ENCODE measurements around the gene ROBO2.

The ROBO2 gene

DNA sequence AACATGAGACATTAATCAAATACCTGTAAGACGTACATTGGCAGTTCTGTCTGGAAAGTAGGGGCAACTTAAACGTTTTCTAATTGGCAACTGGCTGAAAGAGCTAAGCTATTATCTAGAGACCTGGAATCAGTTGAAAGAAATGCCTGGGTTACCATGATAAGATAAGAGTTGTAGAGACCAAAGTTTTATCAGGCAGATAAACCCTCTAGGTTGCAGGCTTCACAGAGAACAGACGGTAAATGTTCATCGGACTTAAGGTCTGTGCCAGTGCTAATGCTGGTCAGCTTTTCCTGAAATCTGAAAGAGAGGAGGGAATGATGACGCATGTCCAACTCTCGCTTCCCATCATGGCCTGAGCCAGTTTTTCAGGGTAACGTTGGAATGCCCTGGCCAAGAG is 196.2 kb downstream of the ROBO2 start:
- WGBS (ENCODE audit: insufficient coverage), result 93% methylated on average over 7 of the region's 7 CpGs
- Histone ChIP-seq H3K36me3 (ENCODE audit: control insufficient read depth in 4 of 4, insufficient read depth in 4 of 4, low read length in 3 of 4) (no peaks in the 10 kb centered on the region), H3K4me1 (ENCODE audit: control extremely low read depth in 1 of 4, control insufficient read depth in 4 of 4, insufficient read depth in 4 of 4, low read length in 3 of 4) (no peaks in the 10 kb centered on the region), H3K9me3 (ENCODE audit: control extremely low read depth in 1 of 5, control insufficient read depth in 4 of 5, insufficient read depth in 2 of 5, low read depth in 1 of 5, low read length in 4 of 5) (no peaks in the 10 kb centered on the region), H3K27me3 (replicated peaks in 2 of 5; ENCODE audit: control insufficient read depth in 4 of 5, insufficient read depth in 5 of 5, low read length in 4 of 5) (no peaks in the 10 kb centered on the region), H3K27ac (ENCODE audit: insufficient read depth in 1 of 2, low read depth in 1 of 2, low read length in 2 of 2, poor library complexity in 1 of 2, severe bottlenecking in 2 of 2) (no peak overlapping the region), H3K4me3 (ENCODE audit: control insufficient read depth in 1 of 7, extremely low read depth in 1 of 7, insufficient read depth in 4 of 7, low read depth in 2 of 7, low read length in 6 of 7) (no peak overlapping the region)
- DNase-seq, result no peak
- ChIA-PET CTCF (no interaction called here), POLR2A (interaction anchor here (0.6 kb wide), 1 partner anchor 1586 kb away, joined by 3 read pairs; no protein-coding TSS in a partner anchor)

GRCh38 chr3:77240072-77240650 is 200.3 kb downstream of the ROBO2 start:
- Histone ChIP-seq H3K27me3 (replicated peaks in 2 of 5; ENCODE audit: control insufficient read depth in 4 of 5, insufficient read depth in 5 of 5, low read length in 4 of 5) (no peaks in the 10 kb centered on the region), H3K9me3 (ENCODE audit: control extremely low read depth in 1 of 5, control insufficient read depth in 4 of 5, insufficient read depth in 2 of 5, low read depth in 1 of 5, low read length in 4 of 5) (no peaks in the 10 kb centered on the region), H3K4me1 (ENCODE audit: control extremely low read depth in 1 of 4, control insufficient read depth in 4 of 4, insufficient read depth in 4 of 4, low read length in 3 of 4) (no peaks in the 10 kb centered on the region), H3K27ac (ENCODE audit: insufficient read depth in 1 of 2, low read depth in 1 of 2, low read length in 2 of 2, poor library complexity in 1 of 2, severe bottlenecking in 2 of 2) (no peak overlapping the region), H3K36me3 (ENCODE audit: control insufficient read depth in 4 of 4, insufficient read depth in 4 of 4, low read length in 3 of 4) (no peaks in the 10 kb centered on the region), H3K4me3 (ENCODE audit: control insufficient read depth in 1 of 7, extremely low read depth in 1 of 7, insufficient read depth in 4 of 7, low read depth in 2 of 7, low read length in 6 of 7) (no peak overlapping the region)
- 92% methylated on average over 38 of the region's 40 CpGs for WGBS (ENCODE audit: insufficient coverage)
- CTCF ChIA-PET, result interaction anchor here (2.1 kb wide), 1 partner anchor 17 kb away, joined by 4 read pairs; no protein-coding TSS in a partner anchor
- no peak for DNase-seq
- POLR2A ChIA-PET, result no interaction called here

DNA sequence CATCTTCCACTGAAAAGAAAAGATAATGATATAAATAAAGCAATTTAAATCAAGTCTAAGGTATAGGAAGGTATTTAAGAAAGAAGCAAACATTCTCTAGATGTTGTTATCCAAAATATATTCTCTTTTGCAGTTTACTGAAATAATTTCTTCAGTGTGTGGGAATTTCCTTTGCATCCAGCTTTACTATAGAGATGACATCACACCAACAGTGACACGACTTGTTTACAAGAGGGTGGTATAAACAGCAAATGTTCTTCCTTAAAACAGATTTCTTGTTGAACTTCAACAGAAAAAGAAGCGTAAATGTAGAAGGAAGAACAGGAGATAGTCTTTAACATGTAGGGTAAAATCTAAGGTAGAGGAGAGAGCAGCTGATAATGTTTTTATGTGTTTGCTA is 202.5 kb downstream of the ROBO2 start:
- ChIA-PET POLR2A (no interaction called here), CTCF (no interaction called here)
- Histone ChIP-seq H3K27ac (ENCODE audit: insufficient read depth in 1 of 2, low read depth in 1 of 2, low read length in 2 of 2, poor library complexity in 1 of 2, severe bottlenecking in 2 of 2) (no peak overlapping the region), H3K36me3 (ENCODE audit: control insufficient read depth in 4 of 4, insufficient read depth in 4 of 4, low read length in 3 of 4) (no peaks in the 10 kb centered on the region), H3K9me3 (ENCODE audit: control extremely low read depth in 1 of 5, control insufficient read depth in 4 of 5, insufficient read depth in 2 of 5, low read depth in 1 of 5, low read length in 4 of 5) (no peaks in the 10 kb centered on the region), H3K4me1 (ENCODE audit: control extremely low read depth in 1 of 4, control insufficient read depth in 4 of 4, insufficient read depth in 4 of 4, low read length in 3 of 4) (no peaks in the 10 kb centered on the region), H3K27me3 (replicated peaks in 2 of 5; ENCODE audit: control insufficient read depth in 4 of 5, insufficient read depth in 5 of 5, low read length in 4 of 5) (no peaks in the 10 kb centered on the region), H3K4me3 (ENCODE audit: control insufficient read depth in 1 of 7, extremely low read depth in 1 of 7, insufficient read depth in 4 of 7, low read depth in 2 of 7, low read length in 6 of 7) (no peak overlapping the region)
- DNase-seq, result no peak
- 90% methylated on average over 2 of the region's 2 CpGs for WGBS (ENCODE audit: insufficient coverage)

DNA sequence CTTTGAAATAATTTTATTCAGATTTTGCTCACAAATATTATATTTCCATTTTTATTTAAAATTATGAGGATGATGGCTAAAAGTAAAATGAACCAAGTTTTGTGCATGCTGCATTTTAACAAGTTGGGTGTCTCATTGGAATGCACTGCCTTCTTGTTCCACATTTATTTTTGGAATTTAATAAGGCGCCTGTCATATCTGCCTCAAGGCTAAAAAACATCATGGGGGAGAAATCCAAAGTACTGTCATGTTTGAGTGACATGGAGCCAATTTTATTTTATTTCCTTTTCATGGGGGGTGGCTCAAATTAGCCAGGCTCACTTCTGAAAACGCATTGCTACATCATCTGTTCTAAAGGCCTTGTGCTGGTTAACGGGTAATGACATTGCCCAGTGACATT is 205.1 kb downstream of the ROBO2 start:
- Histone ChIP-seq H3K4me3 (ENCODE audit: control insufficient read depth in 1 of 7, extremely low read depth in 1 of 7, insufficient read depth in 4 of 7, low read depth in 2 of 7, low read length in 6 of 7) (no peak overlapping the region), H3K9me3 (ENCODE audit: control extremely low read depth in 1 of 5, control insufficient read depth in 4 of 5, insufficient read depth in 2 of 5, low read depth in 1 of 5, low read length in 4 of 5) (no peaks in the 10 kb centered on the region), H3K27me3 (replicated peaks in 2 of 5; ENCODE audit: control insufficient read depth in 4 of 5, insufficient read depth in 5 of 5, low read length in 4 of 5) (no peaks in the 10 kb centered on the region), H3K4me1 (ENCODE audit: control extremely low read depth in 1 of 4, control insufficient read depth in 4 of 4, insufficient read depth in 4 of 4, low read length in 3 of 4) (no peaks in the 10 kb centered on the region), H3K27ac (ENCODE audit: insufficient read depth in 1 of 2, low read depth in 1 of 2, low read length in 2 of 2, poor library complexity in 1 of 2, severe bottlenecking in 2 of 2) (no peak overlapping the region), H3K36me3 (ENCODE audit: control insufficient read depth in 4 of 4, insufficient read depth in 4 of 4, low read length in 3 of 4) (no peaks in the 10 kb centered on the region)
- no peak for DNase-seq
- CTCF ChIA-PET, result no interaction called here
- 94% methylated on average over 3 of the region's 3 CpGs for WGBS (ENCODE audit: insufficient coverage)
- POLR2A ChIA-PET, result no interaction called here

DNA sequence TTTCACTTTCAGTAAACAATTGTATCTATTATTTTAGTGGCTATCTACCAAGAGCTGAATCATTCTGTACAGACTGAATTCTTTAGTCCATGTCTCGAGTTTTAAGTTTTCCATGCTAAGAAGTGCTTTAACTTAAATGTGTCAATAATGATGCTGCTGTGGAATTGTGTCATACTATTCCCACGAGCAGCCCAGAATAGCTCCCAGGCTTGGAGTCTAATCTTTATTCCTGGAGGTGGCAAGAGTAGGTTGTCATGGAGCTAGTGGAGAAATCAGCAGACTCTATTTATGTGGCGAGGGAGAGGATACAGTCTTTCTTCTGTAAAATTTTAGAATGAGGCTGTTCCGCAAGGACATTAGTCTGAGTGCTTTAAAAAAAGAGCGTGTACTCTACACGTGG is 207.2 kb downstream of the ROBO2 start:
- Histone ChIP-seq H3K9me3 (ENCODE audit: control extremely low read depth in 1 of 5, control insufficient read depth in 4 of 5, insufficient read depth in 2 of 5, low read depth in 1 of 5, low read length in 4 of 5) (no peaks in the 10 kb centered on the region), H3K4me1 (ENCODE audit: control extremely low read depth in 1 of 4, control insufficient read depth in 4 of 4, insufficient read depth in 4 of 4, low read length in 3 of 4) (no peaks in the 10 kb centered on the region), H3K4me3 (ENCODE audit: control insufficient read depth in 1 of 7, extremely low read depth in 1 of 7, insufficient read depth in 4 of 7, low read depth in 2 of 7, low read length in 6 of 7) (no peak overlapping the region), H3K27ac (ENCODE audit: insufficient read depth in 1 of 2, low read depth in 1 of 2, low read length in 2 of 2, poor library complexity in 1 of 2, severe bottlenecking in 2 of 2) (no peak overlapping the region), H3K36me3 (ENCODE audit: control insufficient read depth in 4 of 4, insufficient read depth in 4 of 4, low read length in 3 of 4) (no peaks in the 10 kb centered on the region), H3K27me3 (replicated peaks in 2 of 5; ENCODE audit: control insufficient read depth in 4 of 5, insufficient read depth in 5 of 5, low read length in 4 of 5) (peaks cover 0 to 3% (median 0%) of the 10 kb centered on the region in 5 experiments)
- POLR2A ChIA-PET, result no interaction called here
- no peak for DNase-seq
- CTCF ChIA-PET, result no interaction called here
- WGBS (ENCODE audit: insufficient coverage), result 90% methylated on average over 4 of the region's 6 CpGs

DNA sequence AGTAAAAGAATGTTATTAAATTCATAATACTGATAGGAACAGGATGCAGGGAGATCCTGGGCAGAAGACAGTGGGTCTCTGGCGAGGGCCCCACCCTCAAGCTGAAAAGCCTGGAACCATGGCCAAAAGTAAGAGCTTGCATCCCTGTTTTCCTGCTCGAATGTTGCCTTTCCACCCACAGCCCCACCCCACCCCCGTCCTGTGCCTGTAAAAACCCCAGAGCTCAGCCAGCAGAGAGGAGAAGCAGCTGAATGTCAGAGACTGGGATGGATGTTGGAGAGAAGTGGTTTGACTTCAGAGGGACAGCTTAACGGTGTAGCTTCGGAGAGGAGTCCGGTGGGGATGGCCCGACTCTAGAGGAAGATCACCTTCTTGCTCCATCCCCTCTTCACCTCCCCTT is 207.9 kb downstream of the ROBO2 start:
- no peak overlapping the region for H3K27ac ChIP-seq (ENCODE audit: insufficient read depth in 1 of 2, low read depth in 1 of 2, low read length in 2 of 2, poor library complexity in 1 of 2, severe bottlenecking in 2 of 2)
- H3K4me3 ChIP-seq (ENCODE audit: control insufficient read depth in 1 of 7, extremely low read depth in 1 of 7, insufficient read depth in 4 of 7, low read depth in 2 of 7, low read length in 6 of 7), result no peak overlapping the region
- no peaks in the 10 kb centered on the region for H3K9me3 ChIP-seq (ENCODE audit: control extremely low read depth in 1 of 5, control insufficient read depth in 4 of 5, insufficient read depth in 2 of 5, low read depth in 1 of 5, low read length in 4 of 5)
- no peaks in the 10 kb centered on the region for H3K36me3 ChIP-seq (ENCODE audit: control insufficient read depth in 4 of 4, insufficient read depth in 4 of 4, low read length in 3 of 4)
- no peaks in the 10 kb centered on the region for H3K4me1 ChIP-seq (ENCODE audit: control extremely low read depth in 1 of 4, control insufficient read depth in 4 of 4, insufficient read depth in 4 of 4, low read length in 3 of 4)
- no peak for DNase-seq
- ChIA-PET CTCF (no interaction called here), POLR2A (no interaction called here)
- H3K27me3 ChIP-seq (replicated peaks in 2 of 5; ENCODE audit: control insufficient read depth in 4 of 5, insufficient read depth in 5 of 5, low read length in 4 of 5), result peaks cover 0 to 3% (median 0%) of the 10 kb centered on the region in 5 experiments
- WGBS (ENCODE audit: insufficient coverage), result 94% methylated on average over 3 of the region's 7 CpGs

DNA sequence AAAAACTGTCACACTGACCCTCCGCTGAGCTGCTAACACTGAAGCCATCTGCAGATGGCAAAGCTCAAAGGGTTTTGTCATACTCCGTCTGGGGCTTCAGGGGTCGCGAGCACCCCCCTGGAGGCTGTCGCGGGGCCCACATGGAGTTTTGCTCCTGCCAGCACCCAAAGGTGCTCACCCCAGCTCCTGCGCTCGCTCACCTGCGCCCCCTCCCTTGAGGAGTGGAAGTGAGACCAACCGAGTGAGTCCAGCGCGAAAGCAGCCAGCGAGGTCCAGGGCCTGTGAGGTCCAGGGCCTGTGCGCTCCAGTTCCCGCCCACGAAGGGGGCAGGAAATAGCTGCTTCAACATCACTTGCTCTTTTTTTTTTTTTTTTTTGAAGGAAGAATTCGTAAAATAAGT is 208.5 kb downstream of the ROBO2 start:
- POLR2A ChIA-PET, result no interaction called here
- Histone ChIP-seq H3K27ac (ENCODE audit: insufficient read depth in 1 of 2, low read depth in 1 of 2, low read length in 2 of 2, poor library complexity in 1 of 2, severe bottlenecking in 2 of 2) (no peak overlapping the region), H3K4me1 (ENCODE audit: control extremely low read depth in 1 of 4, control insufficient read depth in 4 of 4, insufficient read depth in 4 of 4, low read length in 3 of 4) (no peaks in the 10 kb centered on the region), H3K4me3 (ENCODE audit: control insufficient read depth in 1 of 7, extremely low read depth in 1 of 7, insufficient read depth in 4 of 7, low read depth in 2 of 7, low read length in 6 of 7) (no peak overlapping the region), H3K27me3 (replicated peaks in 2 of 5; ENCODE audit: control insufficient read depth in 4 of 5, insufficient read depth in 5 of 5, low read length in 4 of 5) (peaks cover 0 to 3% (median 0%) of the 10 kb centered on the region in 5 experiments), H3K36me3 (ENCODE audit: control insufficient read depth in 4 of 4, insufficient read depth in 4 of 4, low read length in 3 of 4) (no peaks in the 10 kb centered on the region), H3K9me3 (ENCODE audit: control extremely low read depth in 1 of 5, control insufficient read depth in 4 of 5, insufficient read depth in 2 of 5, low read depth in 1 of 5, low read length in 4 of 5) (no peaks in the 10 kb centered on the region)
- CTCF ChIA-PET, result interaction anchor here (0.9 kb wide), 1 partner anchor 18 kb away, joined by 4 read pairs; no protein-coding TSS in a partner anchor
- 91% methylated on average over 12 of the region's 17 CpGs for WGBS (ENCODE audit: insufficient coverage)
- DNase-seq, result no peak

Measured in common myeloid progenitor, CD34-positive (primary cell).